Smooth muscle cell of the coronary artery (primary cell): Measurements from ENCODE around the gene GXYLT2. TPM values are rescaled to one million over a fixed set of nuclear protein-coding genes. Genes with fewer than 3 reads are reported as not detected.

Source experiments
- total RNA-seq: library from RNA; depleted of rRNA; stranded (reverse); fragments of >200 nt; gene quantifications from 2 replicates; pipeline ENCODE4 v1.2.3, GENCODE V29; 2014; ENCODE audit warnings: low replicate concordance

Gene GXYLT2, protein sequence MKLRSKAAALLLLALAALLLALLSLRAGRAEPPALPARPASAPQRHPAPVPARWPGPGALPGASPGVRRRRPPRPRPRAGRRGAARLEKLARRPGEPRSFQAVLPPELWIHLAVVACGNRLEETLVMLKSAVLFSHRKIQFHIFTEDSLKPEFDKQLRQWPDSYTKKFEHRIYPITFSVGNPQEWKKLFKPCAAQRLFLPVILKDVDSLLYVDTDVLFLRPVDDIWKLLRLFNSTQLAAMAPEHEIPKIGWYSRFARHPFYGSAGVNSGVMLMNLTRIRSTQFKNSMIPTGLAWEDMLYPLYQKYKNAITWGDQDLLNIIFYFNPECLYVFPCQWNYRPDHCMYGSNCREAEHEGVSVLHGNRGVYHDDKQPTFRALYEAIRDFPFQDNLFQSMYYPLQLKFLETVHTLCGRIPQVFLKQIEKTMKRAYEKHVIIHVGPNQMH
- total RNA-seq = 24.9 and 49.7 TPM in 2 replicates

GRCh38 chr3:72887705-72888545 is at the start of gene GXYLT2:
Gene GXYLT2, plus strand, starts transcription at chr3:72888046. Its CDS starts 188 bp downstream, at chr3:72888234.

GRCh38 chr3:72847751-72848702 is 39.8 kb upstream of the GXYLT2 start, which contains the start of gene SHQ1:
Gene SHQ1, minus strand, starts transcription at chr3:72848445. Its CDS starts 105 bp downstream, at chr3:72848340.

GRCh38 chr3:72996473-72997333 is 108.9 kb downstream of the GXYLT2 start, which contains the start of gene PPP4R2:
Gene PPP4R2, plus strand, starts transcription at chr3:72996811. Its CDS starts 227 bp downstream, at chr3:72997038.

Other genes with a start within 250 kb of the GXYLT2 start
- 17.0 and 18.8 TPM in 2 replicates for gene SHQ1, start 39.6 kb upstream of the GXYLT2 start, total RNA-seq
- 36.7 and 63.7 TPM in 2 replicates for gene PPP4R2, start 108.8 kb downstream of the GXYLT2 start, total RNA-seq
- 3.9 and 4.0 TPM in 2 replicates for gene EBLN2, start 173.6 kb downstream of the GXYLT2 start, total RNA-seq